Adrenal gland (tissue), 12 donors: ENCODE measurements around the gene KRTAP1-4. TPM values are rescaled to one million over a fixed set of nuclear protein-coding genes. Genes with fewer than 3 reads are reported as not detected.
"Not testable (repeated sequence)": the region's sequence is repeated elsewhere in the genome, so short reads cannot be mapped to it uniquely, and the experiment has no call there.

Source experiments
- DNase-seq, 7 donors: peaks; one replicate each; pipeline ENCODE4 v3.0.0-alpha.2; 2019 to 2020
- H3K27ac ChIP-seq, 5 donors: fragments of 200-600 bp; sonication (generic) in 4 of 5; 1 replicate in 3 of 5; 2 replicates in 2 of 5; pipeline versions ENCODE4 v1.5.1 to v1.8.0; 2016 to 2020; ENCODE audit warnings: mild to moderate bottlenecking in 1 of 5
- H3K27me3 ChIP-seq: fragments of 200-600 bp; 2 replicates; pipeline ENCODE4 v1.8.0; 2021
- H3K36me3 ChIP-seq, 2 donors: fragments of 200-600 bp; replicated peaks in 1 of 2; 1 replicate in 1 of 2; 2 replicates in 1 of 2; pipeline versions ENCODE4 v1.5.1 to v1.8.0; 2018 to 2022
- H3K4me1 ChIP-seq, 2 donors: fragments of 200-600 bp; replicated peaks in 1 of 2; 1 replicate in 1 of 2; 2 replicates in 1 of 2; pipeline versions ENCODE4 v1.5.1 to v1.8.0; 2018 to 2021
- H3K4me3 ChIP-seq, 4 donors: fragments of 200-600 bp; sonication (generic) in 3 of 4; one replicate each; pipeline ENCODE4 v1.5.1; 2016 to 2018
- H3K9me3 ChIP-seq, 3 donors: fragments of 200-600 bp; sonication (generic) in 1 of 3; replicated peaks in 1 of 3; 1 replicate in 2 of 3; 2 replicates in 1 of 3; pipeline versions ENCODE4 v1.5.1 to v1.8.0; 2016 to 2021
- POLR2A ChIP-seq, 2 donors: fragments of 450-650 bp; IDR thresholded peaks; one replicate each; pipeline ENCODE4 v1.6.1; 2017; ENCODE audit warnings: antibody characterized with exemption in 2 of 2, mild to moderate bottlenecking in 2 of 2, moderate library complexity in 1 of 2
- WGBS, 4 donors: extraction: QIAGEN DNeasy Blood & Tissue Kit in 2 of 4; methylation state at CpG; one replicate each; pipeline versions ENCODE4 v1.1.5 to v1.1.7; 2013 to 2017; 5-methylcytosine and 5-hydroxymethylcytosine counted together
- intact Hi-C, 2 donors: fragments of 100-400 bp; cut with DNase I; formaldehyde crosslinking; loops; one replicate each; pipeline versions ENCODE4 v1.14.1 to v1.15.0; 2022 to 2023
- polyA plus RNA-seq, 3 donors: library from polyadenylated mRNA; stranded (reverse); fragments of 200-250 nt in 2 of 3; fragments of 350-450 nt in 1 of 3; fragmentation: Illumina TruSeq in 1 of 3; extraction: RNeasy Lipid Tissue Mini Kit (QIAGEN cat#74804) in 1 of 3; gene quantifications; one replicate each; pipeline ENCODE4 v1.2.3, GENCODE V29; 2013 to 2014
- total RNA-seq, 9 donors: library from RNA; depleted of rRNA in 4 of 9; stranded (reverse); fragments of >200 nt in 4 of 9; fragments of 120-200 nt in 1 of 9; fragmentation: NEBNext Ultra II Directional in 1 of 9; extraction: Animal tissue kit (Norgen Biotek cat#: 25700) in 1 of 9; gene quantifications; one replicate each; pipeline versions ENCODE4 v1.1.0 to v1.2.4, GENCODE V29; 2013 to 2023
- TF ChIP-seq, protein P1 (sequence below), 6 experiments: fragments of 450-650 bp in 4 of 6; fragments of 200-600 bp in 2 of 6; sonication (generic) in 1 of 6; IDR thresholded peaks; 1 replicate in 5 of 6; 2 replicates in 1 of 6; pipeline versions ENCODE4 v1.5.1 to v1.8.0; 2016 to 2021; ENCODE audit warnings: antibody characterized with exemption in 6 of 6, mild to moderate bottlenecking in 2 of 6, moderate library complexity in 1 of 6
- donor health status: healthy with polysubstance abuse.
- donor health status: Bipolar disorder and iron deficiency.
- donor health status: DM: yes; HTN: yes; CAD: no.
- donor health status: DM: no; HTN: no; CAD: no.
- donor health status: DM: no; HTN: no; CAD: no.
- donor health status: DM: yes; HTN: yes; CAD: no.

Gene KRTAP1-4
- total and polyA plus RNA-seq, 12 donors: not detected

- H3K27ac ChIP-seq: no peak overlapping the region
- no peak for DNase-seq
- no peaks in the 10 kb centered on the region for H3K9me3 ChIP-seq
- WGBS, 4 donors: 65 to 86% (median 79%) methylated on average over 2 of the region's 2 CpGs
- no peaks in the 10 kb centered on the region for H3K27me3 ChIP-seq
- H3K4me1 ChIP-seq: no peaks in the 10 kb centered on the region
- TF ChIP-seq, protein P1, sequence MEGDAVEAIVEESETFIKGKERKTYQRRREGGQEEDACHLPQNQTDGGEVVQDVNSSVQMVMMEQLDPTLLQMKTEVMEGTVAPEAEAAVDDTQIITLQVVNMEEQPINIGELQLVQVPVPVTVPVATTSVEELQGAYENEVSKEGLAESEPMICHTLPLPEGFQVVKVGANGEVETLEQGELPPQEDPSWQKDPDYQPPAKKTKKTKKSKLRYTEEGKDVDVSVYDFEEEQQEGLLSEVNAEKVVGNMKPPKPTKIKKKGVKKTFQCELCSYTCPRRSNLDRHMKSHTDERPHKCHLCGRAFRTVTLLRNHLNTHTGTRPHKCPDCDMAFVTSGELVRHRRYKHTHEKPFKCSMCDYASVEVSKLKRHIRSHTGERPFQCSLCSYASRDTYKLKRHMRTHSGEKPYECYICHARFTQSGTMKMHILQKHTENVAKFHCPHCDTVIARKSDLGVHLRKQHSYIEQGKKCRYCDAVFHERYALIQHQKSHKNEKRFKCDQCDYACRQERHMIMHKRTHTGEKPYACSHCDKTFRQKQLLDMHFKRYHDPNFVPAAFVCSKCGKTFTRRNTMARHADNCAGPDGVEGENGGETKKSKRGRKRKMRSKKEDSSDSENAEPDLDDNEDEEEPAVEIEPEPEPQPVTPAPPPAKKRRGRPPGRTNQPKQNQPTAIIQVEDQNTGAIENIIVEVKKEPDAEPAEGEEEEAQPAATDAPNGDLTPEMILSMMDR (IDR thresholded peaks at IDR 0.05): no peak
- TF ChIP-seq POLR2A (IDR thresholded peaks at IDR 0.05): no peak
- intact Hi-C loops: no loop called here
- H3K4me3 ChIP-seq: no peak overlapping the region
- no peaks in the 10 kb centered on the region for H3K36me3 ChIP-seq
These were observed 7.9 kb upstream of the KRTAP1-4 start for GRCh38 chr17:41037853-41038350.

DNA sequence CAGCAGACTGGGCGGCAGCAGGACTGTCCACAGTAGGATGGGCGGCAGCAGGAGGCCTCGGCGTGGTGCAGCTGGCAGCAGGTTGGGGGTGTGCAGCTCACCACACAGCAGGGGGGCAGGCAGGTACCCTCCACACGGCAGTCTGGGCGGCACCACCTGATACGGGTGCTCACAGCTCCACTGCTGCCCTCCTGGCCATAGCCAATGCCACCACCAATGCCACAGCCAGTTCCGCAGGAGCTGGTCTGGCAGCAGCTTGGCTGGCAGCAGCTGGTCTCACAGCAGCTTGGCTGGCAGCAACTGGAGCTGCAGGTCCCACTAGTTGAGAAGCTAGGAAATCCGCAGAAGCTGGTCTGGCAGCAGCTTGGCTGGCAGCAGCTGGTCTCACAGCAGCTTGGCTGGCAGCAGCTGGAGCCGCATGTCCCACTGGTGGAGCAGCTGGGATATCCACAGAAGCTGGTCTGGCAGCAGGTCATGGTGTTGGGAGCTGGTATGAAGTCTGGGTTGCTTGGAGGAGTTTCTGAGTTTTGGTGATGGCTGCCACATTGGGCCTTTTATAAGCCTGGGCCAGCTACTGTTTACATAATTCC lies 4.4 kb upstream of the KRTAP1-4 start, which contains the start of gene KRTAP1-3:
Gene KRTAP1-3 (minus strand): TSS at position 529 of the 590 bp plus-strand sequence. CDS start 53 bp downstream, at position 476.
- H3K4me1 ChIP-seq, H3K4me3 ChIP-seq, intact Hi-C loops, H3K27me3 ChIP-seq, H3K36me3 ChIP-seq, DNase-seq, H3K9me3 ChIP-seq, H3K27ac ChIP-seq: not testable (repeated sequence)
- WGBS, 4 donors: 81 to 91% (median 87%) methylated on average over 4 to 10 of the region's 10 CpGs

GRCh38 chr17:41026715-41027471 lies 3.1 kb downstream of the KRTAP1-4 start, which contains the start of gene KRTAP1-5:
Gene KRTAP1-5 (minus strand): TSS chr17:41027208. CDS start chr17:41027155, 53 bp downstream.
- H3K27me3 ChIP-seq: no peaks in the 10 kb centered on the region
- intact Hi-C loops: no loop called here
- no peak within 1 kb of the TSS for H3K4me3 ChIP-seq
- no peak within 1 kb of the TSS for H3K27ac ChIP-seq
- no peaks in the 10 kb centered on the region for H3K36me3 ChIP-seq
- DNase-seq: no peak
- H3K9me3 ChIP-seq: no peaks in the 10 kb centered on the region
- TF ChIP-seq, protein P1 (IDR thresholded peaks at IDR 0.05): no peak
- no peak for TF ChIP-seq POLR2A (IDR thresholded peaks at IDR 0.05)
- no peaks in the 10 kb centered on the region for H3K4me1 ChIP-seq
- 68 to 84% (median 73%) methylated on average over 5 to 9 of the region's 9 CpGs for WGBS, 4 donors

- Histone ChIP-seq H3K9me3 (no peaks in the 10 kb centered on the region), H3K4me1 (no peaks in the 10 kb centered on the region), H3K27me3 (no peaks in the 10 kb centered on the region), H3K27ac (no peak overlapping the region), H3K36me3 (no peaks in the 10 kb centered on the region), H3K4me3 (no peak overlapping the region)
- intact Hi-C loops: no loop called here
- DNase-seq: no peak
- 70 to 75% (median 73%) methylated on average over 3 of the region's 3 CpGs for WGBS, 4 donors
- TF ChIP-seq POLR2A (IDR thresholded peaks at IDR 0.05): no peak
- TF ChIP-seq, protein P1 (IDR thresholded peaks at IDR 0.05): no peak
These were observed 5.3 kb downstream of the KRTAP1-4 start for GRCh38 chr17:41024697-41025096.
